ENCODE data around the gene KIF12. TPM values are rescaled to one million over a fixed set of nuclear protein-coding genes. Genes with fewer than 3 reads are reported as not detected.

KIF12 gene
- total and polyA plus RNA-seq, 2 experiments from 2014 or later = 4.2 to 4.3 TPM

DNA sequence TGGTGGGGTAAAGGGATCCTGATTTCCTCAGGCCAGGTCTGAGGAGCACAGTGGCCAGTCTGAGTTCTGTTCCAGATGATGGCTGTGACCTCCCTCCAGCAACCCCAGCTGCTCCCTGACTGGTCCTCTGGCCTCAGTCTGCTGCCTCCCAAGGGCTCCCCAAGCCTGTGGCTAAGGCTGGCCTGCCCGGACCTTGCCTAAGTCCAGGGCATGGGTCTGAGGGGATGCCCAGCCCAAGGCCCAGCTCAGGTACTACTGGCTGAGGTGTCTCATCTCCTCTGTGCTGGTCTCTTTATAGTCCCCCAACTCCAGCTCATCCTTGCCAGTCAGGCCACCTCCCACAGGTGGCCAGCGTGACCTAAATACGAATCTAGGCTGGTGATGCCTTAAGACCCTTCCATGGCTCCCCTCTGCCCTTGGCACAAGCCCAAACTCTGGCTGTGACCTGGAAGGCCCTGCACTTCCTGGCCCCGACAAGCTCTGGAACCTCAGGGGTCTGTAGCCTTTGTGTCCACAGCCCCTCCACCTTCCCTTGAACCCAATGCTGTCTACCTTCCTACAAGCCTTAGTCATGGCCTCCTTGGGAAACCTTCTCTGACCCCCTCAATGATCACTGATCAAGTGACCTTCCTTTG is 9.8 kb downstream of the KIF12 start:
- H3K9me3 Mint-ChIP-seq = no peaks in the 10 kb centered on the region
- TF ChIP-seq POLR2AphosphoS5 (IDR thresholded peaks at IDR 0.05; ENCODE audit: low read depth) (no peak), ZNF114 (CRISPR knock-in tag; IDR thresholded peaks at IDR 0.05) (no peak), ETS1 (IDR thresholded peaks at IDR 0.05) (no peak), ZNF331 (CRISPR knock-in tag; IDR thresholded peaks at IDR 0.05; ENCODE audit: low read depth) (no peak), CREB1 (CRISPR knock-in tag; IDR thresholded peaks at IDR 0.05; ENCODE audit: low read depth) (no peak), STAT1 (IDR thresholded peaks at IDR 0.05; ENCODE audit: unreplicated experiment) (no peak), JUNB (IDR thresholded peaks at IDR 0.05; ENCODE audit: unreplicated experiment) (no peak), EZH2 (IDR thresholded peaks at IDR 0.05; ENCODE audit: low read depth, unreplicated experiment) (no peak), REST (IDR thresholded peaks at IDR 0.05; ENCODE audit: unreplicated experiment) (no peak), NANOG (IDR thresholded peaks at IDR 0.05; ENCODE audit: borderline replicate concordance) (no peak), EZH2phosphoT487 (IDR thresholded peaks at IDR 0.05; ENCODE audit: unreplicated experiment) (no peak)
- TF ChIP-seq, protein P1, sequence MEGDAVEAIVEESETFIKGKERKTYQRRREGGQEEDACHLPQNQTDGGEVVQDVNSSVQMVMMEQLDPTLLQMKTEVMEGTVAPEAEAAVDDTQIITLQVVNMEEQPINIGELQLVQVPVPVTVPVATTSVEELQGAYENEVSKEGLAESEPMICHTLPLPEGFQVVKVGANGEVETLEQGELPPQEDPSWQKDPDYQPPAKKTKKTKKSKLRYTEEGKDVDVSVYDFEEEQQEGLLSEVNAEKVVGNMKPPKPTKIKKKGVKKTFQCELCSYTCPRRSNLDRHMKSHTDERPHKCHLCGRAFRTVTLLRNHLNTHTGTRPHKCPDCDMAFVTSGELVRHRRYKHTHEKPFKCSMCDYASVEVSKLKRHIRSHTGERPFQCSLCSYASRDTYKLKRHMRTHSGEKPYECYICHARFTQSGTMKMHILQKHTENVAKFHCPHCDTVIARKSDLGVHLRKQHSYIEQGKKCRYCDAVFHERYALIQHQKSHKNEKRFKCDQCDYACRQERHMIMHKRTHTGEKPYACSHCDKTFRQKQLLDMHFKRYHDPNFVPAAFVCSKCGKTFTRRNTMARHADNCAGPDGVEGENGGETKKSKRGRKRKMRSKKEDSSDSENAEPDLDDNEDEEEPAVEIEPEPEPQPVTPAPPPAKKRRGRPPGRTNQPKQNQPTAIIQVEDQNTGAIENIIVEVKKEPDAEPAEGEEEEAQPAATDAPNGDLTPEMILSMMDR (conservative IDR thresholded peaks at IDR 0.05; ENCODE audit: low read depth in 2 of 2) = no peak
- TF ChIP-seq, protein P2, sequence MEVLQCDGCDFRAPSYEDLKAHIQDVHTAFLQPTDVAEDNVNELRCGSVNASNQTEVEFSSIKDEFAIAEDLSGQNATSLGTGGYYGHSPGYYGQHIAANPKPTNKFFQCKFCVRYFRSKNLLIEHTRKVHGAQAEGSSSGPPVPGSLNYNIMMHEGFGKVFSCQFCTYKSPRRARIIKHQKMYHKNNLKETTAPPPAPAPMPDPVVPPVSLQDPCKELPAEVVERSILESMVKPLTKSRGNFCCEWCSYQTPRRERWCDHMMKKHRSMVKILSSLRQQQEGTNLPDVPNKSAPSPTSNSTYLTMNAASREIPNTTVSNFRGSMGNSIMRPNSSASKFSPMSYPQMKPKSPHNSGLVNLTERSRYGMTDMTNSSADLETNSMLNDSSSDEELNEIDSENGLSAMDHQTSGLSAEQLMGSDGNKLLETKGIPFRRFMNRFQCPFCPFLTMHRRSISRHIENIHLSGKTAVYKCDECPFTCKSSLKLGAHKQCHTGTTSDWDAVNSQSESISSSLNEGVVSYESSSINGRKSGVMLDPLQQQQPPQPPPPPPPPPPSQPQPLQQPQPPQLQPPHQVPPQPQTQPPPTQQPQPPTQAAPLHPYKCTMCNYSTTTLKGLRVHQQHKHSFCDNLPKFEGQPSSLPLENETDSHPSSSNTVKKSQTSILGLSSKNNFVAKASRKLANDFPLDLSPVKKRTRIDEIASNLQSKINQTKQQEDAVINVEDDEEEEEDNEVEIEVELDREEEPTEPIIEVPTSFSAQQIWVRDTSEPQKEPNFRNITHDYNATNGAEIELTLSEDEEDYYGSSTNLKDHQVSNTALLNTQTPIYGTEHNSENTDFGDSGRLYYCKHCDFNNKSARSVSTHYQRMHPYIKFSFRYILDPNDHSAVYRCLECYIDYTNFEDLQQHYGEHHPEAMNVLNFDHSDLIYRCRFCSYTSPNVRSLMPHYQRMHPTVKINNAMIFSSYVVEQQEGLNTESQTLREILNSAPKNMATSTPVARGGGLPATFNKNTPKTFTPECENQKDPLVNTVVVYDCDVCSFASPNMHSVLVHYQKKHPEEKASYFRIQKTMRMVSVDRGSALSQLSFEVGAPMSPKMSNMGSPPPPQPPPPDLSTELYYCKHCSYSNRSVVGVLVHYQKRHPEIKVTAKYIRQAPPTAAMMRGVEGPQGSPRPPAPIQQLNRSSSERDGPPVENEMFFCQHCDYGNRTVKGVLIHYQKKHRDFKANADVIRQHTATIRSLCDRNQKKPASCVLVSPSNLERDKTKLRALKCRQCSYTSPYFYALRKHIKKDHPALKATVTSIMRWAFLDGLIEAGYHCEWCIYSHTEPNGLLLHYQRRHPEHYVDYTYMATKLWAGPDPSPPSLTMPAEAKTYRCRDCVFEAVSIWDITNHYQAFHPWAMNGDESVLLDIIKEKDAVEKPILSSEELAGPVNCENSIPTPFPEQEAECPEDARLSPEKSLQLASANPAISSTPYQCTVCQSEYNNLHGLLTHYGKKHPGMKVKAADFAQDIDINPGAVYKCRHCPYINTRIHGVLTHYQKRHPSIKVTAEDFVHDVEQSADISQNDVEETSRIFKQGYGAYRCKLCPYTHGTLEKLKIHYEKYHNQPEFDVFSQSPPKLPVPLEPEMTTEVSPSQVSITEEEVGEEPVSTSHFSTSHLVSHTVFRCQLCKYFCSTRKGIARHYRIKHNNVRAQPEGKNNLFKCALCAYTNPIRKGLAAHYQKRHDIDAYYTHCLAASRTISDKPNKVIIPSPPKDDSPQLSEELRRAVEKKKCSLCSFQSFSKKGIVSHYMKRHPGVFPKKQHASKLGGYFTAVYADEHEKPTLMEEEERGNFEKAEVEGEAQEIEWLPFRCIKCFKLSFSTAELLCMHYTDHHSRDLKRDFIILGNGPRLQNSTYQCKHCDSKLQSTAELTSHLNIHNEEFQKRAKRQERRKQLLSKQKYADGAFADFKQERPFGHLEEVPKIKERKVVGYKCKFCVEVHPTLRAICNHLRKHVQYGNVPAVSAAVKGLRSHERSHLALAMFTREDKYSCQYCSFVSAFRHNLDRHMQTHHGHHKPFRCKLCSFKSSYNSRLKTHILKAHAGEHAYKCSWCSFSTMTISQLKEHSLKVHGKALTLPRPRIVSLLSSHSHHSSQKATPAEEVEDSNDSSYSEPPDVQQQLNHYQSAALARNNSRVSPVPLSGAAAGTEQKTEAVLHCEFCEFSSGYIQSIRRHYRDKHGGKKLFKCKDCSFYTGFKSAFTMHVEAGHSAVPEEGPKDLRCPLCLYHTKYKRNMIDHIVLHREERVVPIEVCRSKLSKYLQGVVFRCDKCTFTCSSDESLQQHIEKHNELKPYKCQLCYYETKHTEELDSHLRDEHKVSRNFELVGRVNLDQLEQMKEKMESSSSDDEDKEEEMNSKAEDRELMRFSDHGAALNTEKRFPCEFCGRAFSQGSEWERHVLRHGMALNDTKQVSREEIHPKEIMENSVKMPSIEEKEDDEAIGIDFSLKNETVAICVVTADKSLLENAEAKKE (CRISPR knock-in tag; IDR thresholded peaks at IDR 0.05) = no peak
- Histone ChIP-seq H3K27ac (ENCODE audit: low read depth) (no peak overlapping the region), H3K4me3 (no peak overlapping the region), H3F3A (replicated peaks; ENCODE audit: low read depth) (no peaks in the 10 kb centered on the region), H3K4me1 (ENCODE audit: insufficient read depth) (no peaks in the 10 kb centered on the region), H3K36me3 (ENCODE audit: insufficient read depth) (no peaks in the 10 kb centered on the region), H2AFZ (no peak overlapping the region), H3K79me2 (replicated peaks; ENCODE audit: insufficient read depth) (no peaks in the 10 kb centered on the region), H3K4me2 (no peak overlapping the region), H4K20me1 (replicated peaks; ENCODE audit: insufficient read depth) (no peaks in the 10 kb centered on the region), H3K27me3 (ENCODE audit: insufficient read depth) (no peaks in the 10 kb centered on the region), H3K9me2 (ENCODE audit: insufficient read depth) (no peaks in the 10 kb centered on the region)
- DNase-seq (ENCODE audit: low spot score) = no peak
- ATAC-seq = no peak
- H3K4me1 Mint-ChIP-seq = no peaks in the 10 kb centered on the region
- H3K27ac Mint-ChIP-seq = no peak overlapping the region
- H3K4me3 Mint-ChIP-seq = no peak overlapping the region
- peaks cover 13% of the 10 kb centered on the region for H3K27me3 Mint-ChIP-seq (ENCODE audit: insufficient read depth, low read depth, poor library complexity)
- no peaks in the 10 kb centered on the region for H3K36me3 Mint-ChIP-seq (ENCODE audit: low read depth)
